Lower leg skin (tissue), 4 donors: ENCODE data around the gene SPINK4. TPM values are rescaled to one million over a fixed set of nuclear protein-coding genes. Genes with fewer than 3 reads are reported as not detected.

Experiments
- DNase-seq, 2 donors: peaks; one replicate each; pipeline ENCODE4 v3.0.0-alpha.2; 2019; ENCODE audit warnings: low spot score in 2 of 2
- H3K4me3 ChIP-seq: fragments of 200-600 bp; sonication (generic); 2 replicates; pipeline ENCODE4 v1.5.1; 2017; ENCODE audit warnings: mild to moderate bottlenecking, low read depth; ENCODE audit not compliant: poor library complexity, severe bottlenecking
- POLR2A ChIP-seq, 2 donors: fragments of 450-650 bp; IDR thresholded peaks; one replicate each; pipeline ENCODE4 v1.6.1; 2016 to 2017; ENCODE audit warnings: antibody characterized with exemption in 2 of 2, mild to moderate bottlenecking in 1 of 2, moderate library complexity in 1 of 2
- WGBS, 2 donors: methylation state at CpG; one replicate each; pipeline ENCODE4 v1.1.5; 2018; 5-methylcytosine and 5-hydroxymethylcytosine counted together
- intact Hi-C: fragments of 100-400 bp; cut with DNase I; formaldehyde crosslinking; loops from one replicate; pipeline ENCODE4 v1.15.0; 2023; ENCODE audit warnings: low total_unique reads
- total RNA-seq, 4 donors: library from RNA; depleted of rRNA; stranded (reverse); fragments of >200 nt; gene quantifications; one replicate each; pipeline ENCODE4 v1.1.0, GENCODE V29; 2016
- TF ChIP-seq, protein P1 (sequence below), 3 donors: fragments of 450-650 bp; IDR thresholded peaks; one replicate each; pipeline ENCODE4 v1.5.1; 2016; ENCODE audit warnings: antibody characterized with exemption in 3 of 3, mild to moderate bottlenecking in 3 of 3, moderate library complexity in 2 of 3

SPINK4 gene
- total RNA-seq, 4 donors from 2014 or later, result not detected

DNA sequence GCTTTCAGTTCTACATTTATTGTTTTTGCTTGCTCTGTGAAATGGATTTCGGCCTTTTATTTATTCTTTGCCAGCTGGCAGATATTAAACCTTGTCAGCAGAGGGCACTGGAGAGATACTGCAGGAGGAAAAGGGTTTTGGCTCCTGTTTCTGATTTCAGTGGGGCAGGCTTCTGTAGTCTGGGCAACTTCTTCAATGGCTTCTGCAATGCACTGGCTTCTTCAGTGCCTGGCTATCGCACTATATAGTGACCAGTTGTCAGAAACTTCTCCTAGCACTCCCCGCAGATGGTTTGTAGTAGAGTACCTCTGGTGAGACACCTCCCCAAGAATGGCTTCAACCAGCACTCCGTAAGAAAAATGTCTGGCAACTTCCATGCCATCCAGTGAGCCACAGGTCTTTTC, 47.1 kb downstream of the SPINK4 start:
- intact Hi-C loops, result loop anchor here (10.0 kb wide), 1 partner anchor 178 kb away; no protein-coding TSS in a partner anchor
- no peak overlapping the region for H3K4me3 ChIP-seq
- WGBS, 2 donors, result 46 to 55% methylated on average over 4 of the region's 4 CpGs
- TF ChIP-seq, protein P1, sequence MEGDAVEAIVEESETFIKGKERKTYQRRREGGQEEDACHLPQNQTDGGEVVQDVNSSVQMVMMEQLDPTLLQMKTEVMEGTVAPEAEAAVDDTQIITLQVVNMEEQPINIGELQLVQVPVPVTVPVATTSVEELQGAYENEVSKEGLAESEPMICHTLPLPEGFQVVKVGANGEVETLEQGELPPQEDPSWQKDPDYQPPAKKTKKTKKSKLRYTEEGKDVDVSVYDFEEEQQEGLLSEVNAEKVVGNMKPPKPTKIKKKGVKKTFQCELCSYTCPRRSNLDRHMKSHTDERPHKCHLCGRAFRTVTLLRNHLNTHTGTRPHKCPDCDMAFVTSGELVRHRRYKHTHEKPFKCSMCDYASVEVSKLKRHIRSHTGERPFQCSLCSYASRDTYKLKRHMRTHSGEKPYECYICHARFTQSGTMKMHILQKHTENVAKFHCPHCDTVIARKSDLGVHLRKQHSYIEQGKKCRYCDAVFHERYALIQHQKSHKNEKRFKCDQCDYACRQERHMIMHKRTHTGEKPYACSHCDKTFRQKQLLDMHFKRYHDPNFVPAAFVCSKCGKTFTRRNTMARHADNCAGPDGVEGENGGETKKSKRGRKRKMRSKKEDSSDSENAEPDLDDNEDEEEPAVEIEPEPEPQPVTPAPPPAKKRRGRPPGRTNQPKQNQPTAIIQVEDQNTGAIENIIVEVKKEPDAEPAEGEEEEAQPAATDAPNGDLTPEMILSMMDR (IDR thresholded peaks at IDR 0.05), result no peak
- no peak for TF ChIP-seq POLR2A (IDR thresholded peaks at IDR 0.05)
- DNase-seq, result peak in 1 of 2 donors; percentile 34

DNA sequence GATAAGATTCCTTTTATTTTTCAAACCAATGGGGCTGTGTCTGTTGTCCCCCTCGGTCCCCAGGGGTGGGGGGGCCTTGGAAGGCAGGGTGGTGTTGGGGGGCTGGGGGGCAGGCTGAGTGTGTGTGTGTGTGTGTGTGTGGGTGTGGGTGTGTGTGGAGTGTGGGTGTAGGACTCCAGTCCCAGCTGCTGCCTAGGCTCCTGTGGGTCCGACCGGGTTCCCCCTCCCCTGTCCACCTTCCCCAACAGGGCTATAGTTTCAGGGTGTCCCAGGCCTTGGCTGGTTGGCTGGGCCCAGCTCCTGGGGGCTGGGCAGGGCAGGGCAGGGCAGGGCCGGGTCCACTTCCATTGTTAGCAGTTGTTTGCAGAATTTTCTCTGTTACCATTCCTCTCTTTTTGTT, 48.3 kb downstream of the SPINK4 start:
- no peak overlapping the region for H3K4me3 ChIP-seq
- TF ChIP-seq, protein P1 (IDR thresholded peaks at IDR 0.05), result no peak
- TF ChIP-seq POLR2A (IDR thresholded peaks at IDR 0.05), result no peak
- intact Hi-C loops, result loop anchor here (10.0 kb wide), 1 partner anchor 177 kb away; no protein-coding TSS in a partner anchor
- DNase-seq, result no peak
- WGBS, 2 donors, result 81% methylated on average over 4 of the region's 4 CpGs

GRCh38 chr9:33288828-33289483, 49.0 kb downstream of the SPINK4 start:
- no peak for DNase-seq
- H3K4me3 ChIP-seq, result no peak overlapping the region

GRCh38 chr9:33289496-33289895, 49.5 kb downstream of the SPINK4 start:
- DNase-seq, result peak; percentile 26 to 87
- TF ChIP-seq POLR2A (IDR thresholded peaks at IDR 0.05), result no peak
- TF ChIP-seq, protein P1 (IDR thresholded peaks at IDR 0.05), result no peak
- no peak overlapping the region for H3K4me3 ChIP-seq
- intact Hi-C loops, result loop anchor here (10.0 kb wide), 1 partner anchor 175 kb away; no protein-coding TSS in a partner anchor
- WGBS, 2 donors, result 3 to 9% methylated on average over 11 to 12 of the region's 12 CpGs

More at GRCh38 chr9:33288828-33289483, 49.0 kb downstream of the SPINK4 start:
- intact Hi-C loops, result loop anchor here (10.0 kb wide), 1 partner anchor 176 kb away; no protein-coding TSS in a partner anchor
- WGBS, 2 donors, result 70 to 82% methylated on average over 12 to 13 of the region's 14 CpGs
- TF ChIP-seq, protein P1 (IDR thresholded peaks at IDR 0.05), result no peak
- TF ChIP-seq POLR2A (IDR thresholded peaks at IDR 0.05), result no peak

- 0% methylated on average over 14 of the region's 14 CpGs for WGBS, 2 donors
- H3K4me3 ChIP-seq, result peak overlapping the region; percentile 41
- DNase-seq, result no peak
- intact Hi-C loops, result loop anchor here (10.0 kb wide), 1 partner anchor 175 kb away; no protein-coding TSS in a partner anchor
- TF ChIP-seq POLR2A (IDR thresholded peaks at IDR 0.05), result no peak
- TF ChIP-seq, protein P1 (IDR thresholded peaks at IDR 0.05), result no peak
These were observed 49.9 kb downstream of the SPINK4 start for GRCh38 chr9:33289936-33290246.
